KOPT-K1 (cell line): ENCODE data around the gene TUBGCP5.

Experiments used
- H3K27ac ChIP-seq: fragments of 200-600 bp; sonication (generic); 2 replicates; pipeline ENCODE4 v1.5.1; 2016; ENCODE audit warnings: antibody characterized with exemption, mild to moderate bottlenecking, low read depth, low read length; ENCODE audit not compliant: poor library complexity, severe bottlenecking
- H3K36me3 ChIP-seq: fragments of 200-600 bp; sonication (generic); 2 replicates; pipeline ENCODE4 v1.5.1; 2017; ENCODE audit warnings: antibody characterized with exemption, mild to moderate bottlenecking, low read length, moderate library complexity; ENCODE audit not compliant: insufficient read depth
- H3K9me3 ChIP-seq: fragments of 200-600 bp; sonication (generic); 2 replicates; pipeline ENCODE4 v1.5.1; 2017; ENCODE audit warnings: antibody characterized with exemption, low read length, mild to moderate bottlenecking; ENCODE audit not compliant: insufficient read depth, poor library complexity, severe bottlenecking

The TUBGCP5 gene

GRCh38 chr15:22955544-22956119 lies 83.7 kb downstream of the TUBGCP5 start:
- Histone ChIP-seq H3K27ac (no peak overlapping the region), H3K9me3 (no peaks in the 10 kb centered on the region), H3K36me3 (no peaks in the 10 kb centered on the region)

DNA sequence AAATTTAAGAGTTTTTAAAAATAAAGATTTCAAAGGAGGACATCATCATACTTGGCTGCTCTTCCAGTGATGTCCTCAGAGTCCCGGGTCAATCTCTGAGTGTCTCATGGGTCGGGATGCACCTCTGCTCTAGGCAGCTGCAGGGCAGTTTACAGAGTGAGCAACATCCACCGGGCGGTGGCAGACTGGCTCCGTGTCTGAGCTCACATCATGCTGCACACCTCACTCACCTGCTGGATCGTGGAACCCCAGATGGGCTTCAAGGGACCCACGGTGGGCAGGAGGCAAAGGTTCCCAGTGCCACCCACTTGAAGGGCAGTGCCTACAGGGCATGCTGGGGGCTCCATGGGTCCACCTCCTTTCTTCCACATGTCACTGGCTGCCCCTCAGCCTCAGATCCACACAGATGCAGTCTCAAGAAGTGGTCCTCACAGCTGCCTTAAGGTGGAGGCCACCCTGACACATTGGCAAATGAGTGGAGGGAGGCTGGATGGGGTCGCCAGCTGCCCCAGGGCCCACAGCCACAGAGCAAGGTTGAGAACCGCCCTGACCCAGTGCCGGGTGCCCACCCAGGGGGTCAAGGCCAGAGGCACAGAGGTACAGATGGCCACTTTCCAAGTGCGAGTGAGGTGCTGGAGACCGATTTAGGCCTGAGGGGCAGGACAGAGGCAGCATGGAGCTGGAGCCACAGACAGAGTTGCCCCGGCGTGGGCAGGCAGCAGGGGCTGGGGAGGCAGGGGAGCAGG lies 84.4 kb downstream of the TUBGCP5 start:
- H3K9me3 ChIP-seq: no peaks in the 10 kb centered on the region
- no peaks in the 10 kb centered on the region for H3K36me3 ChIP-seq
- no peak overlapping the region for H3K27ac ChIP-seq

DNA sequence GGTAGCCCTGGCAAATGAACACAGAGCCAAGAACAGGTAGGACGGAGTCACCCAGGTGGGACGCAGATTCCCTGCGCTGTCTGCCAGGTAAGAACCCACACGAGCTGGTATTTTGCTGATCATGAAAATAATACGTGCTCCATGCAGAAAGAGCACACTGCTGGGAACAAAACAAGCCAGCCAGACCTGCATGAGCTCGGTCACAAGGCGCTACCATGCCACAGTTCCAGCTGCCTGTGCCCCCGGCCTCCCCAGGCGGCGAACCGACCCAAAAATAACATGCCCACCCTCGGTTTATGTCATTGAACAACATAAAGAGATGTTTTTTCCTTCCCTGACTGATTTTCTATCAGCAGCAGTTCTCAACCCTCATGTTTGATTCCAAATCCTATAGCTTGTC lies 85.0 kb downstream of the TUBGCP5 start:
- Histone ChIP-seq H3K9me3 (no peaks in the 10 kb centered on the region), H3K36me3 (no peaks in the 10 kb centered on the region), H3K27ac (no peak overlapping the region)

DNA sequence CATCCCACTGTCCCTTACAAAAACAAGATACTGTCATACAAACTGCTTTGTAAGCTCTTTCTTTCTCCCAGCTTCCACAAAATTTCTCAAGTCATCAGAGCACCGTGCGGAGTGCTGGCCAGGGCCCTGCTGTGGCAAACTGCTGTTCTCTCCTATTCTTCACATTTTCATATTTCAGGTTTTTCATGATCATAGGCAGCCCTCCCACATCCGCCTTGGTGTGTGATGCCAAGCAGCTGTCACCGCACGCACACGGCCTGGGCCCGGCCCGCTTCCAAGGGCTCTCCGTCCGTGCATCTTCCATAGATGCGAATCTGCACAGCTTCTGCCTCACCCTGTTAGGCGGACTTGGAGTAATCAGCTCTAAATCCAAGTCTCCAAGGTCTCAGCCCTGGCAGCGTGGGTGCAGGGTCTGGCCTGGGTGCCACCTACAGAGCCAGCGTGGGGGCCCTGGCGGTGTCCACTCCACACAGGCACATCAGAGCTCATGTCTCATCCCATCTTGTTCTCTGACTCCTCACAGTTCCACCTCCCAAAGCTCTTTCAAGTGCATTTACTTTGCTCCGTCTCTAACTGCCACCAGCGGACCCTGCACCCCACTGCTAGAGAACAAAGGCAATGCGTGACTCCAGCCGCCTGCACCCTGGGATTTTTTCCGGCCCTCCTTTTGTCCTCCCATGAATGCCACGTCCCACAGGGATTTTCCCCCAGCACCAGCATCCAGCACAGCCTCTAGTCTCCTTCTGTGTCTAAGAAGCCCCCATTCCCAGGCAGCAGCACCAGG lies 86.4 kb downstream of the TUBGCP5 start:
- Histone ChIP-seq H3K9me3 (no peaks in the 10 kb centered on the region), H3K27ac (no peak overlapping the region), H3K36me3 (no peaks in the 10 kb centered on the region)

DNA sequence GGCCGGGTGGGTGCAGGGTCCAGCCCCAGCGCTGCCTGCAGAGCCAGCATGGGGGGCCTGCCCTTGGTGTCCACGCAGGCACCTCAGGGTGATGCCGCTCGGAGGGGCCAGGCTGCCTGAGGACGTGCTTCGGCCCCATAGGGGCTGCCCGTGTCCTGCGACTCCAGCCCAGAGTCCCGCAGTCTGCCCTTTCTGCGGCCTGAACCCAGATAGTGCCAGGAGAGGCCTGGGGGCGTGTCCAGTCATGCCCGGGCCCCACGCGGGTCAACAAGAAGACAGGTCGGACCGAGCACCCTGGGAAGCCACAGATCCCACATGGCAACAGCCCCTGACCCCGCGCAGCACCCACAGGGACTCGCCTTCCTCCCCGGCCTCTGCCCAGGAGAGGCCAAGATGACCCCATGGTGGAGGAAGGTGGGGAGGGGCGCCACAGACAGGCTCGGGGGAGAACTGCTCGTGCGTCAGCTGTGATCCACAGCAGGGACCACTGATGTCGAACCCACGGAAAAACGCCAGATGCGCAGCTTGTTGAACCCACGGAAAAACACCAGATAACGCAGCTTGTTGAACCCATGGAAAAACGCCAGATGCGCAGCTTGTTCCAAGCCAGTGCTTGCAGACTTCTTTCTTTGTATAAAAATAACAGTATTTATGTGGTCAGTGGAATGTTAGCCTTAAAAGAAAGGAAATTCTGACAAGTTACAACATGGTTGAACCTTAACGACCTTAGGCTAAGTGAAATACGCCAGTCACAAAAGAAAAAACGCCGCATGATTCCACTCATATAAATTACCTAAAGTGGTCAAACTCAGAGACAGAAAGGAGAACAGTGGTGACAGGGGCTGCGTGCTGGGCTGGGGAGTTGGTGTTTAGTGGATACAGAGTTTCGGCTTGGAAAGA lies 87.7 kb downstream of the TUBGCP5 start:
- Histone ChIP-seq H3K9me3 (no peaks in the 10 kb centered on the region), H3K27ac (no peak overlapping the region), H3K36me3 (no peaks in the 10 kb centered on the region)

GRCh38 chr15:22951031-22951380 lies 88.4 kb downstream of the TUBGCP5 start:
- Histone ChIP-seq H3K36me3 (no peaks in the 10 kb centered on the region), H3K9me3 (no peaks in the 10 kb centered on the region), H3K27ac (no peak overlapping the region)

DNA sequence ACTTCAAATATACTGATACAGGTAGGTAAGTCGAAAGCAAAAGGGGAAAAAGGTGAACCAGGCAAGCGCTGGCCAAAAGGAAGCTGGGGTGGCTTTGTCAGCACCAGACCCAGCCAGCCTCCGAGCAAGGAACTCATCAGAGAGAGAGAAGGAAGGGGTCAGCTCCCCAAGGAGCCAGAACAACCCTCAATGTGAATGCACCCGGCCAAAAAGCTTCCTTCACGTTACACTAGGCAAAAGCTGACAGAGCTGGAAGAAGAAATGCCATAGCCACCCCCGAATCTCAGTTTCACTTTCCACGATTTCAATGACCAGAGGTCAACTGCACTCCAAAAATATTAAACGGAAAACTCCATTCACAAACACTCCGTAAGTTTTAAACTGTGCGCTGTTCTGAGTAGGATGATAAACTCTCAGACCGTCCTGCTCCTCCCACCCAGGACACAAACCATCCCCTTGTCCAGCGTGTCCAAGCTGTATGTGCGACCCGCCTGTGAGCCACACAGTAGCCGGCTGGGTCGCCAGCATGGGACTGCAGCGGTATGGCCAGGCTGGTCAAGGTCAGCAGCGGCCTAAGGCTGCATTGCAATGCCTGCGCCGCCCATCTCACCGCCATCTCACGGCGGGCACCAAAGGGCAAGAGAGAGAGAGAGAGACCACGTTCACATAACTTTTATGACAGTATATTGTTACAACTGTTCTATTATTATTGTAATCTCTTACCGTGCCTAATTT lies 88.9 kb downstream of the TUBGCP5 start:
- no peak overlapping the region for H3K27ac ChIP-seq
- H3K36me3 ChIP-seq: no peaks in the 10 kb centered on the region
- no peaks in the 10 kb centered on the region for H3K9me3 ChIP-seq
